PFSK-1 (cell line): ENCODE results near the gene SARDH.

Source experiments
- POLR2AphosphoS5 ChIP-seq: IDR thresholded peaks from 2 replicates; pipeline ENCODE4 v1.6.1; 2012; ENCODE audit warnings: low read depth, mild to moderate bottlenecking, control low read depth, low read length, moderate library complexity
- TAF1 ChIP-seq: IDR thresholded peaks from 2 replicates; pipeline ENCODE4 v1.6.1; 2012; ENCODE audit warnings: low read length, control low read depth, borderline replicate concordance; ENCODE audit not compliant: insufficient read depth

DNA sequence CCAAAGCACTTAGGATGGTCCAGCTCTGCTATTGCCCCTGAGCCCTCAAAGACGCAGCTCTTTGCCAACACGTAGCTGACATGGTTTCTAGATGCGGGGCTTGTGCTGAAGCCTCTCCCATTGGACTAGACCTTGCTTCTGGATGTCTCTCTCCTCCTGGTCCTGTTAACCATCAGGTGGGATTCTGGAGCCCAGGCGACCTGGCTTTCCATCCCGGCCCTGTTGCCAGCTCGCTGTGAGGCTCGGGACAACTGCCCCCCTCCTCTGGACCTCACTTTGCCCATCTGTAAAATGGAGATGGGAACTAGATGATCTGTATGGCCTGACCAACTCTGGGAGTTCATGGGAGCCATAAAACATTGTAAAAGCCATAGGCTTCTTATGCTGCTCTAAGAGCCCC is 98.0 kb downstream of the SARDH start:
- TF ChIP-seq POLR2AphosphoS5 (no peak), TAF1 (no peak)
